22Rv1 (cell line): ENCODE results near the gene KLK6.

Experiments
- ZFX ChIP-seq: fragments of 450-650 bp; IDR thresholded peaks from 2 replicates; pipeline ENCODE4 v1.6.1; 2017; ENCODE audit warnings: antibody characterized with exemption, borderline replicate concordance
- TF ChIP-seq, protein P1 (sequence below): fragments of 450-650 bp; IDR thresholded peaks from 2 replicates; pipeline ENCODE4 v1.5.1; 2017; ENCODE audit warnings: mild to moderate bottlenecking

DNA sequence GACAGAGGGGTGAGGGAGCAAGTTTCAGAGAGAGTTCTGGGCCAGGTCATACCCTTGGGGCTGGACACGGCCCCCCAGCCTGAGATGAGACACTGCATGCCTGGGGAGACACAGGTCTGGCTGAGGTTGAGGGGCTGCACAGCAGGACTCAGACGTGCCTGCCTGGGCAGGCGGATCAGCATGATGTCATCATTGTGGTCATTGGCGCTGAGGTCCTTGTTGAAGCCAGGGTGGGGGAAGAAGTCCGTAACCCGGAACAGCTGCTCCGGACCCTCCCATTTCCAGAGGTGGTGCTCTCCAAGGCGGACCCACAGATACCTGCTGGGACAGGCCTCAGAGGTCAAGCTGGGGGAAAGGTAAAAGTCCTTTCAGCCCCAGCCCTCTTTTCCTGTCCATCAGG, 37.0 kb upstream of the KLK6 start:
- TF ChIP-seq, protein P1, sequence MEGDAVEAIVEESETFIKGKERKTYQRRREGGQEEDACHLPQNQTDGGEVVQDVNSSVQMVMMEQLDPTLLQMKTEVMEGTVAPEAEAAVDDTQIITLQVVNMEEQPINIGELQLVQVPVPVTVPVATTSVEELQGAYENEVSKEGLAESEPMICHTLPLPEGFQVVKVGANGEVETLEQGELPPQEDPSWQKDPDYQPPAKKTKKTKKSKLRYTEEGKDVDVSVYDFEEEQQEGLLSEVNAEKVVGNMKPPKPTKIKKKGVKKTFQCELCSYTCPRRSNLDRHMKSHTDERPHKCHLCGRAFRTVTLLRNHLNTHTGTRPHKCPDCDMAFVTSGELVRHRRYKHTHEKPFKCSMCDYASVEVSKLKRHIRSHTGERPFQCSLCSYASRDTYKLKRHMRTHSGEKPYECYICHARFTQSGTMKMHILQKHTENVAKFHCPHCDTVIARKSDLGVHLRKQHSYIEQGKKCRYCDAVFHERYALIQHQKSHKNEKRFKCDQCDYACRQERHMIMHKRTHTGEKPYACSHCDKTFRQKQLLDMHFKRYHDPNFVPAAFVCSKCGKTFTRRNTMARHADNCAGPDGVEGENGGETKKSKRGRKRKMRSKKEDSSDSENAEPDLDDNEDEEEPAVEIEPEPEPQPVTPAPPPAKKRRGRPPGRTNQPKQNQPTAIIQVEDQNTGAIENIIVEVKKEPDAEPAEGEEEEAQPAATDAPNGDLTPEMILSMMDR: no peak
- TF ChIP-seq ZFX: no peak
